Stimulated activated CD8-positive, alpha-beta memory T cell treated with anti-CD3 and anti-CD28 coated beads, Interleukin-15, amount 100 ng/mL, for 4 hours (primary cell): ENCODE results near the gene GSTK1.

Experiments used
- DNase-seq, 2 donors: peaks; one replicate each; pipeline ENCODE4 v3.0.0-alpha.2; 2020; ENCODE audit warnings: low read depth in 2 of 2

The GSTK1 gene

GRCh38 chr7:143296686-143297085 is 33.4 kb downstream of the GSTK1 start:
- no peak for DNase-seq

- DNase-seq, result no peak
Observed at GRCh38 chr7:143299346-143299745, 36.1 kb downstream of the GSTK1 start.

- DNase-seq, result peak; percentile 17 to 39
Observed at GRCh38 chr7:143299840-143300239, 36.6 kb downstream of the GSTK1 start.

GRCh38 chr7:143300959-143301935 is 38.0 kb downstream of the GSTK1 start:
- no peak for DNase-seq

- DNase-seq, result no peak
Observed at GRCh38 chr7:143303733-143304132, 40.5 kb downstream of the GSTK1 start.

- DNase-seq, result no peak
Observed at GRCh38 chr7:143304938-143305337, 41.7 kb downstream of the GSTK1 start.

- peak; percentile 12 to 23 for DNase-seq
Observed at GRCh38 chr7:143305423-143306070, 42.3 kb downstream of the GSTK1 start.

- no peak for DNase-seq
Observed at GRCh38 chr7:143308632-143309031, 45.4 kb downstream of the GSTK1 start.

GRCh38 chr7:143314127-143314526 is 50.9 kb downstream of the GSTK1 start:
- DNase-seq, result no peak

- no peak for DNase-seq
Observed at GRCh38 chr7:143315776-143316175, 52.5 kb downstream of the GSTK1 start, which contains the start of gene CLCN1. Gene CLCN1 (plus strand): TSS chr7:143316111. CDS start chr7:143316213, 102 bp downstream.

GRCh38 chr7:143316492-143316891 is 53.3 kb downstream of the GSTK1 start:
- DNase-seq, result no peak

- no peak for DNase-seq
Observed at GRCh38 chr7:143318661-143319060, 55.4 kb downstream of the GSTK1 start.
